Stomach (tissue), 4 donors: ENCODE results near the gene EIF3D.
A peak's percentile ranks its signal among the peaks of the same experiment; 100 is the strongest.

Experiments used
- EP300 ChIP-seq: sonication (generic); formaldehyde crosslinking; IDR thresholded peaks from one replicate; pipeline ENCODE4 v1.6.1; 2017; ENCODE audit warnings: antibody characterized with exemption
- POLR2A ChIP-seq, 4 donors: fragments of 450-650 bp; IDR thresholded peaks; one replicate each; pipeline ENCODE4 v1.6.1; 2016; ENCODE audit warnings: antibody characterized with exemption in 4 of 4, control low read depth in 2 of 4, mild to moderate bottlenecking in 1 of 4, moderate library complexity in 1 of 4
- TF ChIP-seq, protein P1 (sequence below), 7 experiments: fragments of 450-650 bp in 4 of 7; fragments of 200-600 bp in 3 of 7; sonication (generic) in 3 of 7; IDR thresholded peaks; one replicate each; pipeline ENCODE4 v1.5.1; 2016 to 2019; ENCODE audit warnings: antibody characterized with exemption in 7 of 7, control low read depth in 2 of 7, mild to moderate bottlenecking in 1 of 7

DNA sequence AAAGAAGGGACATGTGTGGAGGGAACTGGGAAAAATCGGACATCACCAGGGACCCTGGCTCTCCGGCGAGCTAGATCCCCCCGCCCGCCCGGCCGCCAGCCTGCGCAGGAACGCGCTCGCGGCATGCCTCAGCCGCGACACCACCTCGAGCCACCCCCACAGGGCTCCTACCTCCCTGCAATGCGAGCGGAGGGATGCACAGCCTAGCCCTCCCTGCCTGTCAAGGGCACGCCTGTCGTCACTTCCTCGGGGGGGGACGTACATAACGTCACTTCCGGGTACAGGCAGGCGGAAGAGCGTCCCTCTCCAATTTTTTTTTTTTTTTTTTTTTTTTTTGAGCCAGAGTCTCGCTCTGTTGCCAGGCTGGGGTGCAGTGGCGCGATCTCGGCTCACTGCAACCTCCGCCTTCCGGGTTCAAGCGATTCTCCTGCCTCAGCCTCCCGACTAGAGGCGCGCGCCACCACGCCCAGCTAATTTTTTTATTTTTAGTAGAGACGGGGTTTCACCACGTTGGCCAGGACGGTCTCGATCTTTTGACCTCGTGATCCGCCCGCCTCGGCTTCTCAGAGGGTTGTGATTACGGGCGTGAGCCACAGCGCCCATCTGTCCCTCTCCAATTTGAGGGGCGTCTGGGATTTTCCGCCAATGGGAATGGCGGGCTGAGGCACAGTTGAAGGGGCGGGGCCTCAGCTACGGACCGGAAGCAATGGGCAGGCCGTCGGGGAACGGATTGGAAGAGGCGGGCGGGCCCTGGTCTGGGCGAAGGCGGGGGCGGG is 47.4 kb downstream of the EIF3D start, which contains the start of gene TXN2:
- TF ChIP-seq EP300, result no peak
- TF ChIP-seq, protein P1, sequence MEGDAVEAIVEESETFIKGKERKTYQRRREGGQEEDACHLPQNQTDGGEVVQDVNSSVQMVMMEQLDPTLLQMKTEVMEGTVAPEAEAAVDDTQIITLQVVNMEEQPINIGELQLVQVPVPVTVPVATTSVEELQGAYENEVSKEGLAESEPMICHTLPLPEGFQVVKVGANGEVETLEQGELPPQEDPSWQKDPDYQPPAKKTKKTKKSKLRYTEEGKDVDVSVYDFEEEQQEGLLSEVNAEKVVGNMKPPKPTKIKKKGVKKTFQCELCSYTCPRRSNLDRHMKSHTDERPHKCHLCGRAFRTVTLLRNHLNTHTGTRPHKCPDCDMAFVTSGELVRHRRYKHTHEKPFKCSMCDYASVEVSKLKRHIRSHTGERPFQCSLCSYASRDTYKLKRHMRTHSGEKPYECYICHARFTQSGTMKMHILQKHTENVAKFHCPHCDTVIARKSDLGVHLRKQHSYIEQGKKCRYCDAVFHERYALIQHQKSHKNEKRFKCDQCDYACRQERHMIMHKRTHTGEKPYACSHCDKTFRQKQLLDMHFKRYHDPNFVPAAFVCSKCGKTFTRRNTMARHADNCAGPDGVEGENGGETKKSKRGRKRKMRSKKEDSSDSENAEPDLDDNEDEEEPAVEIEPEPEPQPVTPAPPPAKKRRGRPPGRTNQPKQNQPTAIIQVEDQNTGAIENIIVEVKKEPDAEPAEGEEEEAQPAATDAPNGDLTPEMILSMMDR (IDR thresholded peaks at IDR 0.05), result no peak
- peak in 2 of 4 donors; percentile 55 to 80 for TF ChIP-seq POLR2A (IDR thresholded peaks at IDR 0.05)
